Measurements from ENCODE around the gene ABCA4.
"Not testable (repeated sequence)": the region's sequence is repeated elsewhere in the genome, so short reads cannot be mapped to it uniquely, and the experiment has no call there.

Gene ABCA4

DNA sequence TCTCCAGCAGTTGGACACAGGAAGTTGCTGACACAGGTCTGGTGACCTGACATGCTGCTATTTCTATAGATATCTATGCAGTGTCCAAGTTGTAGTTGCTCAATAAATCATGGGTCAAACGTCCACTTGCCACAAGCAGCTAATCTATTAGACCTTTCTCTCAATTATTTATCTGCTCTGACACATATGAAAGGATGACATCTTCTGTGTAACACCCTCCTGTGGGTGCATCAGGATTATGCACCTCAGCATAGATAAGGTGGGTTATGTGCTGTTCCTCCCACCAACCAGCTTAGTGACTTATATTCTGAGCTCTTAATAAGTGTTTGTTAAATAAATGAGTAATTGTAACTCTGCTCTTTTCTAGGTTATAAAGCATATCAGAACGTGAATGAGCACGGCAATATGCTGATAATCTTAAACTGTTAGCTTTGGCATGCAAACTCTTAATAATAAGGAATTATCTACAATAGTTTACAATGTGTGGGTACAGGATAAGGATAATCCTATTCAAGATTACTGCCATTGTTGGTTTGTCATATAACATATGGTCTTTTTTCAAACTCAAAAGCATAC, 121.0 kb downstream of the ABCA4 start:
- DNase-seq = no peak

DNA sequence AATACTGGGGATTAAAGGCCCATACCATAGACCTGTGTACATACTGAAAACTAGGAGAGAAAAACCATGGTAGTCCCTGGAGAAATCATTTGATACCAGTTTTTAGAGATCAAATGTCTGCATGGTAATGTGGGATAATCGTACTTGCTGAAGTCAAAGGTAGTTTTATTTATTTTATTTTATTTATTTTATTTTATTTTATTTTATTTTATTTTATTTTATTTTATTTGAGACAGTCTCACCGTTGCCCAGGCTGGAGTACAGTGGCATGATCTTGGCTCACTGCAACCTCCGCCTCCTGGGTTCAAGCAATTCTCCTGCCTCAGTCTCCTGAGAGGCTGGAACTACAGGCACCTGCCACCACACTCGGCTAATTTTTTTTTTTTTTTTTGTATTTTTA, 122.4 kb downstream of the ABCA4 start:
- DNase-seq = not testable (repeated sequence)

DNA sequence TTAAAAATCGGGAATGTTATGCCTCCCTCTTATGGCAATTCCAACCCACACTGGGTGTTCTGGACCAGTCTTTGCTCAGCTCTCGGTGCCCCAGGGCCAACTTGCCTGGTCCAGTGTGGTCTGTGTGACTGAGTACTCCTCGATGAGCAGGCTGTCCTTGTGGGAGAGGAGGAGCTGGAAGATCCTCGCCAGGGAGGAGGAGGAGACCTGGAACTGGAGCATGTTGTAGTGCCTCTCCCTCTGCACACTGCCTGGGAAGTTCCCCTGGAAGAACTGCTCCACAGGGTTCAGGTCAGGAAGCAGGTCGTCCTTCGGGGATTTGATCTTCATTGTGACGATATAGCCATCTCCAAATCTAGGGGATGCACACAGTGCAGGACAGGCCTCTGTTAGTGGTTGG, 123.2 kb downstream of the ABCA4 start:
- no peak for DNase-seq

DNA sequence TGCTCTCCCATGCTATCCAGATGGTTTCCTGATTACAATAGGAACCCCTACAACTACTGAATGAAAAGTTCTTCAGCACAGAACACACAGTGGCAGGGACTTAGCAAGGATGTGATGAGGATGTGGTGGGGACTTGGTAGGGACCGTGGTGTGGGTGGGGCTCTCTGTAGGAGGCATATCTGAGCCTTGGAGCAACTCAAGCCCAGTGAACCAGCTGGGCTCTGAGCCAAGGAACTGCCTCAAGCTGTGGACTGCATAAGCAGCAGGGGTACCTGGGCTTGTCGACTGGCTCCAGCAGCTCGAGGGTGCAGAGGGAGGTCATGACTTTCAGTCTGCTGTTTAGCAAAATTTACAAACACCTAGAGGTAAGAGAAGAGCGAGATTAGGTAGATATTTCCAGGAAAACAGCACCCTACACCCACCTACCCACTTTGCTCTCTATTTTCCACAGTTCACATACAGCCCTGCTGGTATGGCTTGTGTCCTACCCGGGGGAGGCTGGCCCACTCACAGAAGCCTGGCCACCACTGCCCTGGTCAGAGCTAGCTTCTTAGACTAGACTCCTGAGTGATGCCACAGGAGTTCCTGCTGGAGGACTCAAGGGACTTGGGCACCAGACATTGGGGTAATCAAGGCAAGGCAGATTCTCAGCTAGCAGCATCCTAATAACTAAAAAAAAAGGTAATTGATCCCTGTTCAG, 125.0 kb downstream of the ABCA4 start:
- DNase-seq = no peak

DNA sequence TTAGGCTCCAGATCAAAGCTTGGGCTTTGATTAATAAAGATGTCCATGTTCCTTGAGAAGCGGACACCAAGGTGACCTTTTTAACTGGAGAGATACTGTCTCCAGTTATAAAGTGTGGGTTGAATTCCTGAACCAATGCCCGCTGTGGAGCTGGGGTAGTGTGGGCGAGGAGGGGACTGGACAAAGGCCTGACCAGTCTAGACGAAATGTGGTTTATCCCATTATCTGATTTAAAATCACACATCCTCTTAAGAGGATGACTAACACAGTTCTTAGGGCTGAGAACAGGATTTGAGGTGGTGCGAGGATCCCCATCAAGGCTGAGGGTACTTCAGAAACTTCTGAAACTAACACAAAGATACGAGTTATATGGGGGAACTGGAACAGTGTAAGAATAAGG, 127.2 kb downstream of the ABCA4 start:
- no peak for DNase-seq

DNA sequence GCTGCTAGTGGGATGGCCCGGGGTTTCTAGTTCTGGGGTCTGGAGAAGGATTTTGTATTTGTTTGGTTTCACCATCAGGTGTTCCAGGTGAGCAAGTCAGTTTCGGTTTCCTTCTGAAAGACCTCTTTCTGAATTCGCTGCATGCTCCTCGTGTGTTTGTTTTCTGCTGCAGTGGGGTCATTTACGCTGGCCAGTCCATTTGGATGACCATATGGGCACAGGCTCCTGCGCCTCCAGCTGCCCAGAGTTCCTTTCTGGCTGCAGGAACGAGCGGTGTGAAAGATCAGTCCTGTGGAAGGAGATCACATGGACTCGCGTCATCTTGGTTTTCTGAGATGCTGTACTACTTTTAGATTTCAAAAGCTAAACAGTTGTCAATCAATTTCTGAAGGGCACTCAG, 128.0 kb downstream of the ABCA4 start:
- DNase-seq = no peak

DNA sequence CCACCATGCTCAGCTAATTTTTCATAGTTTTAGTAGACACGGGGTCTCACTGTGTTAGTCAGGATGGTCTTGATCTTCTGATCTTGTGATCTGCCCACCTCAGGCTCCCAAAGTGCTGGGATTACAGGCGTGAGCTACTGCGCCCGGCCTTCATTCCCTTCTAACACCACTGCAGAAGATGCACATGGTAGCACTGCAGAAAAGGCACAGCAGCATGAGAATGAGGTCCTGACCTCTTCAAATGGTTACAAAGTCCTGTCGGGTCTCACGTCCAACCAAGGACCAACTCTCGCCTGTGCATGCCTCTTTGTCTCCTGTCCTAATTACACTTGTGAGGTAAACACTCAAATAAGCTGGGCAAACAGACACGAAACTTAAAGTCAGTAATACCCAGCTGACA, 128.8 kb downstream of the ABCA4 start:
- no peak for DNase-seq

DNA sequence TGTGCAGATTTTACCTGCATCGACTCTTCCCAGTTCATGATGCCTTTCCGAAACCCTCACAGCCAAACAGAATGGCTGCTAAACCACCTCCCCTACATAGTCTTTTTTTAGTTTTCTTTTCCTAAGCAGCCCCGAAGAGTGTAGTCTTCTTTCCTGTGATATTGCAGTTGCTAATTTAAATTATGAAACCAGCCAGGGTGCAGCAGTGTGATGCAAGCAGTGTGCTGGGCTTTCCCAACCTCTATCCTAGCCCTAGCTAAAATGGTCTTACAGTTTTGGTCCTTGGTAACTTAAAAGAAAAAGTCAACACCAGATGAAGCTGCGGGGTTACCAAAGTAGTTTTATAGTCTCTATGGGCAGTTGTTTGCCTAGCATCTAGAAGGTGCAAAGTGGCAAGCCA, 129.7 kb downstream of the ABCA4 start:
- no peak for DNase-seq

DNA sequence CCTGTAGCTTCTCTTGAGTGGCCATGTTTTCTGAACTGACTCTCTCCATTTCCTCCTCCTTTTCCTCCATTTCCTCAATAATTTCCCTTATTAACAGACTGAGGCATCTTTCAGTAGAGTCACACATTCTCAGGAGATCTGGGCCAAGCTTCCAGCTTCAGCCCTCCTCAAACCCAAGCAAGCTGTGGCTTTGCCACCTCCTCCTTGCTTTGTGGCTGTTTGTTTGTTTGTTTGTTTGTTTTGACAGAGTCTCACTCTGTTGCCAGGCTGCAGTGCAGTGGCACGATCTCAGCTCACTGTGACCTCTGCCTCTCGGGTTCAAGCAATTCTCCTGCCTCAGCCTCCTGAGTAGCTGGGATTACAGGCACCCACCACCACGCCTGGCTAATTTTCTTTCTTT, 130.5 kb downstream of the ABCA4 start:
- not testable (repeated sequence) for DNase-seq

DNA sequence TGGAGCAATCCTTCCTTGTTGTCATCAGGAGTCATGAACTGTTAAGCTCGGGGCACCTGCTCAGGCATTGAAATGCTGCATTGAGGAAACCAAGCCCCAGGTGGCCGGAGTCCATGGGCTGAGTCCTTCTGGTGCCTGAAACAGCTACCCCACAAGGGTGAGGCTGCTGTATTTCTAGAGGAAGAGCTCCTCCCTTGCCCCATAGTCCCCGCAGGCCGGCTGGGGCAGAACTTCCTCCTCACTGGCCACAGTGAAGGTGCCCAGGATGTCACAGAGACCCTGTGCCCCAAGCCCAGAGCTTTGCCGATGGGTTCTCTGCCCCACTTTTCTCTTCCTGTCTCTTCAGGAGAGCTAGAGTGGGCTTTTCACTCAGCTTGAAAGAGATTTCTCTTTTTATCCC, 130.9 kb downstream of the ABCA4 start:
- DNase-seq = no peak

DNA sequence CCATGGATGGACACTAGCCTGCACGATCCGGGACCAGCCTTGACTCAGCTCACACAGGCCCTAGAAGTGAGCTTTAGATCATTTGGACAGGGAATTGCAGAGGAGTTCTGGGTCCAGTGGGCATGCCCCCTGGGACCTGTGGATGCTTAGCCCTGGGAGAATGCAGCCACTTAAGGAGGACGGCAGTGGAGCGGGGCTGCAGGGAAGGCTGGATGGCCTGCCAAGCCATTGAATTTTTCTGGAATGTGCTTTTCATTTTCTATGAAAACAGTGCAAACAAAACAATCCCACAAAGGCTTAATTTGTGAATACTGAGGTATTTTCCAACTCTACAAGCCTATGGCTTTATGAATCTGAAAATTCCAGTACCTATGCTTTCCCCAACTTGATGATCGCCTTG, 131.3 kb downstream of the ABCA4 start:
- no peak for DNase-seq

DNA sequence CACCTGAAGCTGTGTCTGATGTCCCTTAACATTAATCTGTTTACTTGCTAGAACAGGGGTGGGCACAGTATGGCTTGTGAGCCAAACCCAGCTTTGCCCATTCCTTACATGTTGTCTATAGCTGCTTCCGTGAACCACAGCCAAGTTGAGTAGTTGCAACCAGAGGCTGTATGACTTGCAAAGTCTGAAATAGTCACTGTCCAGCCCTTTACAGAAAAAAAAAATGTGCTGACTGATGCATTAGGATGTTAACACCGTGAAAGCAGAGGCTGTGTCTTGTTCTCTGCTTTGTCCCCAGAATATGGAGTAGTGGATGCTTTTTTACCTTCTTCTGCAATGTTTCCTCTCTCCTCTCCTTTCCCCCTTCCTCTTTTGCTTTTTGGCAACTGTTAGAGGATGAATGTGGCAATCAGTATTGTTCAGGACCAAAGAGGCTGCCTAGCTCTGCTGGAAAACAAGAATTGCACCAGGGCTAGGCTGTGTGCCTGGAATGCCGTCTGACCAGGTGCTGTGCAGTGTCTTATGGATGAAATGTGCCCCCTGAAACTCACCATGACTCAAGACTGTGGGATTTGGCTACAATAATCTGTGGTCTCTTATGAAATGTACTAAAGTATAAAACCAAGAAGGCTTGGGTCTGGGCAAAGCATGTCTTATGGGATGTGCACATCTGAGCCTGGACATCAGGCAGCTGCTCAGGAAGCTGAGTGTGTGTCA, 132.2 kb downstream of the ABCA4 start:
- no peak for DNase-seq

DNA sequence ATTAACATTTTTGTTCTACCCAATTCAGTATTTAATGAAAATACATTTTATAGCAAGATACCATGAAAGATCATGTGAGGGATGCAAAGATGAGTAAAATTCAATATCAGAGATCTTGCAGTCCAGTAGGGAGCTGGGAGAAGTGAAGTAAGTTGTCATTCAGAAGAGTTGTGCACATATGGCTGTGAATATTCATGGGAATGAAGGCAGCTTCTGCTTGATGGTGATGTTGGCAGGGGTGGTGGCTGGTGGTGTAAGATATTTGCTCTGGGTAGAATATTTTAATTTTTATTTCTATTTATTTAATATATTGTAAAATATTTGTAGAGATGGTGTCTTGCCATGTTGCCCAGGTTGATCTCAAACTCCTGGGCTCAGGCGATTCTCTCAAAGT, 139.7 kb downstream of the ABCA4 start:
- no peak for DNase-seq

DNA sequence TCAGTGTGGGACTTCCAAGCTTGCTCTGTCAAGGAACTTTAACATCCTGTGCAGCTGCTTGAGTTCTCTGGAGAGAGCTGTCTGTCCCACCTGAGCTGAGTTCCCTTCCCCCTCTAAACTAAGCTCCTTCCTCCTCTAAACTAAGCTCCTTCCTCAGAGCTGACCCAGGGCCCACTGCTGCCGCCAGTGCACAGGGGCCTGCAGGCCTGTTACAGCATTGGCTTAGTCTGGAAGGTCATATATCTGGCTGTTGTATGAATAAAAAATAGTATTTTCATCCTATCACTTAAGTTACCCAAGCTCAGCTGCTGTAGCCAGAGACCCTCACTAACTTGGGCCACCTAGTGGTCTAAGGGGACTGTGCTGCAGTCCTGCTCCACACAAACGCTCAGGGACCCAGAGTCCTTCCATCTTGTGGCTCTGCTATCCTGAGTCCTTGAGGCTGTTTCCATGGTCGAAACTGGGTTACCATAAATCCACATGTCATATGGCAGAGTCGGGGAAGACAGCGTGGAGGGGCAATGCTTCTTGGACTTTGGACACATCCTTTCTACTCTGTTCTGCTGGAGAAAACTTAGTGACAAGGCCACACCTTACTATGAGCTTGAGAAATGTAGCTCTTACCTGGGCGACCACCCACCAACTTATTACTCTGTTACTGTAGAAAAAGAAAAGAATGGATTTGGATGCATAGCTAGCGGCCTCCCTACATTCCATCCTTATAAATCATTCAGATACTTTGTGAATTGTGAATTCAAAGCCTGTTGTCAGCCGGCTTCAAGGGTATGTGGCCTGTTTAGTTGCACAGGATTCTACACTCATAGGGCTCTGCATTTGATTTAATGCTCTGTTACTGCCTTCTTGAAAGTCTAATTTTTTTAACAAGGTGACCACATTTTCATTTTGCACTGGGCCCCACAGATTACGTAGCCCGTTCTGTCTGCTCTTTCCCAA, 140.4 kb downstream of the ABCA4 start:
- DNase-seq = no peak

DNA sequence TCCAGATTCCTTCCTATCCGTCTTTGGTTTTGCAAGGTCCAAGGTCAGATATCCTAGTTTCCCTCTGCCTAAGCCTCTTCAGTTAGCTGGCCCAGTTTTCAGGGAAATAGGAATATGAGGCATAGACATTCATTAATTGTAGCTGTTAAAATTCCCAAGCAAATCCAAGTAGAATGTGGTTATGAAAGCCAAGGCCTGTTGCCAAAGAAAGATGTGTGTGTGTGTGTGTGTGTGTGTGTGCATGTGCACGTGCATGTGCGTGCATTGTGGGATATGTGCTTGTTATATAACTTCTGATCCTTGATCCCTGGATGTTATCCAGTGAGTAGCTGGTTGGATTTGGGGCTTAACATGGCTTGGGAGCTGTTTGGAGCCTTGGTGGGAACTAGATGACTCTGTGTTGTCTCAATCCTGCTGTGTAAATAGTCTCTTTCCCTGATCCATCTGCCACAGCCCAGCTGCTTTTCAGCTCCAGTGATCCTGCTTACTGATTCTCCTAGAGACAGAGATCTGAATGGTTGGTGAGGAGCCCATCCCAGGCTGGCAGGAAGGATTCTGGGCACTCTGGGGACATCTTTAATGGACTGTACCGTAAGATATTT, 141.1 kb downstream of the ABCA4 start:
- no peak for DNase-seq

DNA sequence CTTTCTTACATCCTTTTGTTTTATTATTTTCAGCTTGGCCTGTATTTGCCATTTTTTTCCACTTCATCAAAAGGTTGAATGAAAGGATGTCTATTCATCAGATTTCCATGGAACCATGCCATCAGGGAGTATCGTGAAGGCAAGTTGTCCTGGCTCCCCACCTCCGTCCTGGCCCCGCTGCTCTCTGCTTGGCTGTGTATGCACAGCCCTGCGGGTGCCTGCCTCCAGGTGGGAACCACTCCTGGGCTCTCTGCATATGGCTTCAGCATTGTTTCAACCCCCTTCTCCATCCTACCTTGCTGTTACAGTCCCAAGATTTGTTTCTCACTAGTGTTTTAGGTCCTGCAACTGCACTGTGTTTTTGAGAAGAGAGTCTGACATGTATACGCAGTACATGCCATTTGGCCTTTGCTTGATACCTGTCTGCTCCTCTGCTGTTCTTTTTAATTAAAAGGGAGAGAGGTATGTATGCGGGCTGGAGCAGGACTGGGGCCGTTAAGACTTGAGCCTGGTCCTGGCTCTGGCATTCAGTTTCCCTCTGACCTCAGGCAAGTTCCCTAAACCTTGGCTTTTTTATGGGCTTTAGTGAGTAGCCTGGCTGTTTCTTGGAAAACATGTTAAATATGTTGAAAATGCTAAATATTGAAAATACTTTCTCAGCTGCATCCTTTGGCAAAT, 141.8 kb downstream of the ABCA4 start:
- no peak for DNase-seq

DNA sequence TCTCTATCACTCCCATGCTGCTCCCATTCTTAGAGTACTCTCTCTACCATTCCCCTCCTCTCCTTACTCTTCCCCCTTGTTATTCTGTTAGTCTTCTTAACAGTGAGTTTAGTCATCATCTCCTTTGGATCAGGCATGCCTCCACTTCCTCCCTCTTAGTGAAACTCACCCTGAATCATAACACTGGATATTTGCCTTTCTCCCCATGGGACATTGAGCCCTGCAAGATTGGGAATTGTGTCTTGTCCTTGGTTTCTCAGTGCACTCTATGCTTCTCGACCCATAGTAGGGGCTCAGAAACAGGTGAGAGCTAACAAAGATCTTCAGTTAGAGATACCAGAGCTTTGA, 143.4 kb downstream of the ABCA4 start:
- DNase-seq = no peak

DNA sequence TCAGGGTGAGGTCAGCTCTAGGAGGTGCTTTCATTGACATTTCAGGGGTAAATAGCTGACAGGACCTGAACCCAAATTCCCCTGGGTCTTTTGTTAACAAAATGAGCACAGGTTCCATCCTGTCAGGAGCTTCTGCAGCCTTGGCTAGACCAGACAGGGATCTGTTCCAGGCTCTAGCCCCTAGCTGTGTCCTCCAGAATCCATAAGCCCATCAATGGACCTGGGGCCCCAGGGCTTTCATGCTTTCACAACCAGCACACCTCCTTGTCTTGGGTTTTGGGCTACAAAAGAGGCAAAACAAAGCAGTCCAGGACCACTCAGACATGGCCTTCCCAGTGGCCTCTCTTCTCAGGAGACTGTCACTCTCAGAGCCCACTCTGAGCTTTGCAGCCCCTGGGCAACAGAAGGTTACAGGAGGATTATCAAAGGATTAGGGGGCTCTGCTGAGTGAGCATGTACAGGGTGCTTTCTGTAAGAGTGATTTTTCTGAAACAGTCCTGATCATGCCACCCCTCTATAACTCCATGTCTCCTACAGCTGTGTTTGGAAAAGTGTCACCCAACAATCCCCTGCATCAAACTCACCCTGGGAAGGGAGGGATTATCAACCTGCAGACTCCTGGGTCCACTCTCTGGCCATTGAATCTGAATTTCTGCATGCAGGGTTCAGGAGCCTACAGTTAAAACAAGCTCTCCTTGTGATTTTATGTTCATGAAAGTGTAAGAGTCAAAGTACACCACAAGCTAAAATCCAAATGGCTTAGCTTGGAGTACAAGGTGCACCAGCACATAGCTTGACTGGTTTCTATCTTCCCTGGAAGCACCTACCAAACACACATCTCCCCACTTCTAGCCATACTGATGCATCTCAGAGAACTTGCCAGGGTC, 144.0 kb downstream of the ABCA4 start:
- DNase-seq = no peak

DNA sequence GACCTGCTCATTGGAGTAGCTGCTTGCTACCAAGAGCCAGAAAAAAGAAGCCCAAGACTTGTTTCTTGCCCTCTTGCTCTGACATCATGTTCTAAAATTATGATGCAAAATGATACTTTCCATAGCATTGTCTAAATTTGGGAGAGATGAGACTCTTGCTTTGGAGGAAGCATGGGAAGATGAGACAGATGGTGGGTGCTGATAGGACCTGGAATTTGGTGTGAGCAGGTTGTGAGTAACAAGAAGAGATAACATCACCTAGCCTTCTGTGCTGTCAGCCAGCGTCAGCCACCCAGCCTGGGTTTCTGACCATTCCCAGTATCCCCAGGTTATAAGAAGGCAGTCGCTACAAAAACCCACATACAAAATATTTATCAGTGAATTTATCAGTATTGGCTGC, 144.7 kb downstream of the ABCA4 start:
- DNase-seq = no peak

DNA sequence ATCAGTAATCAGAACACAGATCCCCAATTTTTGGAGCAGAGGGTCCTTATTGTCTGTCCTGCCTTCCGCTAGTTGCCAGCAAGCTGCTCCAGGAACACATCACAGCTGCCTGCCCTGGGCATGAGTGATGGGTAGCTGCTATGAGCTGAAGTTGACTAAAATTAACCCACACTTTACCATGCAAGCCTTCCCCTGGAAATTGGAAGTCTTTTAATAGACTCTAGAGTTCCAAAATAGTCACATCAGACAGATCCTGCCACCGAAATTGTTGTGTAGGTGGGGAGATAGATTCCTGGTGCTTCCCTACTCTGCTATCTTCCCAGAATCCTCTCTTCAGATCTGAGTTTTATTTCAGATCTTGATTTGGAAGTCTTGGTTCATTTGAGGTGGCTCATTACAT, 148.6 kb downstream of the ABCA4 start:
- no peak for DNase-seq

DNA sequence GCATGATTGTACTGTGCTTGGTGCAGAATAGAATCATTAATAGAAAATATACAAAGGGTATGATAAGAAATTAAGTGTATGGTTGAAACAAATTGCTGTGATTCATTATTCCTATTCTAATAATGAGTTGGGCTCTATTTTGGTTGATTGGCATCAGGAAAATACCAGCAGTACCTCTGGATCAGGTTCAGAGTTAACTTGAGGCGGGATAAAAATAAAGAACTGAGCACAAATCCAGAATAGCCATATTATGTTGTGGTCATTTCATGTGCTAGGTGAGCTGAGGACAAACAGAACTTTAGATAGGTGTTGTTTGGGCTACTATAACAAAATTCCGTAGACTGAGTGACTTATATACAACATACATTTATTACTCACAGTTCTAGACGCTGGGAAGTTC, 151.1 kb downstream of the ABCA4 start:
- DNase-seq = no peak

Data from GF-D8 (cell line).